GM13976 (cell line): Measurements from ENCODE around the gene FRAT1.
"Not testable (repeated sequence)": the region's sequence is repeated elsewhere in the genome, so short reads cannot be mapped to it uniquely, and the experiment has no call there.

Experiments used
- DNase-seq: peaks from one replicate; pipeline ENCODE4 v3.0.0; 2012; ENCODE audit warnings: low spot score
- CTCF ChIP-seq: IDR thresholded peaks from 2 replicates; pipeline ENCODE4 v1.5.1; 2012; ENCODE audit warnings: borderline replicate concordance, mild to moderate bottlenecking; ENCODE audit not compliant: insufficient read depth; ENCODE audit errors: extremely low read depth, missing control alignments, control extremely low read depth
- in situ Hi-C: fragments of 300-500 bp; cut with MboI; formaldehyde crosslinking; loops from one replicate; pipeline ENCODE4 v1.12.0; 2022; ENCODE audit warnings: low sequenced_read_pairs, mixed read lengths, inconsistent platforms; ENCODE audit not compliant: unreplicated experiment

FRAT1 gene

GRCh38 chr10:97336006-97336405 lies 16.9 kb downstream of the FRAT1 start:
- TF ChIP-seq CTCF, result no peak
- in situ Hi-C loops, result no loop called here
- no peak for DNase-seq

- TF ChIP-seq CTCF, result no peak
- in situ Hi-C loops, result no loop called here
- no peak for DNase-seq
Observed at GRCh38 chr10:97336446-97336845, 17.4 kb downstream of the FRAT1 start.

- no peak for TF ChIP-seq CTCF
- DNase-seq, result no peak
- in situ Hi-C loops, result no loop called here
Observed at GRCh38 chr10:97336942-97337831, 18.1 kb downstream of the FRAT1 start.

- no peak for TF ChIP-seq CTCF
- DNase-seq, result no peak
- in situ Hi-C loops, result no loop called here
Observed at GRCh38 chr10:97338041-97338440, 19.0 kb downstream of the FRAT1 start.

- in situ Hi-C loops, result no loop called here
- TF ChIP-seq CTCF, result no peak
- DNase-seq, result no peak
Observed at GRCh38 chr10:97341416-97341815, 22.3 kb downstream of the FRAT1 start.

- in situ Hi-C loops, DNase-seq: not testable (repeated sequence)
Observed at GRCh38 chr10:97343664-97344063, 24.6 kb downstream of the FRAT1 start.

- no peak for DNase-seq
- no peak for TF ChIP-seq CTCF
- in situ Hi-C loops, result no loop called here
Observed at GRCh38 chr10:97347317-97347716, 28.2 kb downstream of the FRAT1 start.
